C4-2B (cell line): ENCODE results near the gene TPRKB.
A peak's percentile ranks its signal among the peaks of the same experiment; 100 is the strongest.
"Not testable (repeated sequence)": the region's sequence is repeated elsewhere in the genome, so short reads cannot be mapped to it uniquely, and the experiment has no call there.

Experiments used
- H3K27ac ChIP-seq: fragments of 450-650 bp; 2 replicates; pipeline ENCODE4 v1.5.1; 2017
- CTCF ChIP-seq: fragments of 450-650 bp; conservative IDR thresholded peaks from 2 replicates; pipeline ENCODE4 v1.5.1; 2017; ENCODE audit warnings: mild to moderate bottlenecking
- ZFX ChIP-seq: fragments of 450-650 bp; IDR thresholded peaks from 2 replicates; pipeline ENCODE4 v1.6.1; 2017

The TPRKB gene

GRCh38 chr2:73730810-73731209, 6.3 kb downstream of the TPRKB start:
- H3K27ac ChIP-seq: peak overlapping the region; percentile 72
- TF ChIP-seq ZFX: no peak
- TF ChIP-seq CTCF: no peak

- no peak overlapping the region for H3K27ac ChIP-seq
- no peak for TF ChIP-seq CTCF
- TF ChIP-seq ZFX: no peak
Observed at GRCh38 chr2:73728711-73729110, 8.4 kb downstream of the TPRKB start.

- H3K27ac ChIP-seq: no peak overlapping the region
- no peak for TF ChIP-seq CTCF
- no peak for TF ChIP-seq ZFX
Observed at GRCh38 chr2:73728043-73728442, 9.1 kb downstream of the TPRKB start.

- H3K27ac ChIP-seq: not testable (repeated sequence)
Observed at GRCh38 chr2:73726657-73727056, 10.5 kb downstream of the TPRKB start.

GRCh38 chr2:73718851-73719621, 18.1 kb downstream of the TPRKB start:
- H3K27ac ChIP-seq: no peak overlapping the region
- TF ChIP-seq CTCF (no peak), ZFX (no peak)

GRCh38 chr2:73718421-73718820, 18.7 kb downstream of the TPRKB start:
- TF ChIP-seq ZFX: no peak
- no peak for TF ChIP-seq CTCF
- H3K27ac ChIP-seq: no peak overlapping the region

GRCh38 chr2:73717695-73718094, 19.4 kb downstream of the TPRKB start:
- not testable (repeated sequence) for H3K27ac ChIP-seq

GRCh38 chr2:73717251-73717606, 19.9 kb downstream of the TPRKB start:
- no peak overlapping the region for H3K27ac ChIP-seq
- TF ChIP-seq CTCF: no peak
- no peak for TF ChIP-seq ZFX
